Fibroblast of mammary gland (primary cell): Measurements from ENCODE around the gene MPI.

Experiments used
- DNase-seq: peaks from one replicate; pipeline ENCODE4 v3.0.0-alpha.2; 2010; ENCODE audit warnings: low read depth
- H3K4me3 ChIP-seq: 2 replicates; pipeline ENCODE4 v1.5.1; 2011; ENCODE audit warnings: low read depth, mild to moderate bottlenecking, low read length, moderate library complexity; ENCODE audit not compliant: control insufficient read depth
- CTCF ChIP-seq: conservative IDR thresholded peaks from 2 replicates; pipeline ENCODE4 v1.5.1; 2011; ENCODE audit warnings: low read depth, low read length, inconsistent platforms; ENCODE audit not compliant: control insufficient read depth, insufficient read depth

The MPI gene

GRCh38 chr15:74851960-74852359 lies 37.9 kb upstream of the MPI start:
- TF ChIP-seq CTCF, result no peak
- no peak for DNase-seq
- H3K4me3 ChIP-seq, result no peak overlapping the region

GRCh38 chr15:74854453-74855022 lies 35.3 kb upstream of the MPI start:
- no peak for TF ChIP-seq CTCF
- no peak overlapping the region for H3K4me3 ChIP-seq
- DNase-seq, result no peak

- no peak for DNase-seq
- H3K4me3 ChIP-seq, result no peak overlapping the region
- TF ChIP-seq CTCF, result no peak
Measured at GRCh38 chr15:74855857-74856256, 34.0 kb upstream of the MPI start.

GRCh38 chr15:74856537-74856936 lies 33.3 kb upstream of the MPI start:
- no peak for TF ChIP-seq CTCF
- no peak overlapping the region for H3K4me3 ChIP-seq
- no peak for DNase-seq

- no peak overlapping the region for H3K4me3 ChIP-seq
- DNase-seq, result no peak
- TF ChIP-seq CTCF, result no peak
Measured at GRCh38 chr15:74857082-74857655, 32.7 kb upstream of the MPI start.

DNA sequence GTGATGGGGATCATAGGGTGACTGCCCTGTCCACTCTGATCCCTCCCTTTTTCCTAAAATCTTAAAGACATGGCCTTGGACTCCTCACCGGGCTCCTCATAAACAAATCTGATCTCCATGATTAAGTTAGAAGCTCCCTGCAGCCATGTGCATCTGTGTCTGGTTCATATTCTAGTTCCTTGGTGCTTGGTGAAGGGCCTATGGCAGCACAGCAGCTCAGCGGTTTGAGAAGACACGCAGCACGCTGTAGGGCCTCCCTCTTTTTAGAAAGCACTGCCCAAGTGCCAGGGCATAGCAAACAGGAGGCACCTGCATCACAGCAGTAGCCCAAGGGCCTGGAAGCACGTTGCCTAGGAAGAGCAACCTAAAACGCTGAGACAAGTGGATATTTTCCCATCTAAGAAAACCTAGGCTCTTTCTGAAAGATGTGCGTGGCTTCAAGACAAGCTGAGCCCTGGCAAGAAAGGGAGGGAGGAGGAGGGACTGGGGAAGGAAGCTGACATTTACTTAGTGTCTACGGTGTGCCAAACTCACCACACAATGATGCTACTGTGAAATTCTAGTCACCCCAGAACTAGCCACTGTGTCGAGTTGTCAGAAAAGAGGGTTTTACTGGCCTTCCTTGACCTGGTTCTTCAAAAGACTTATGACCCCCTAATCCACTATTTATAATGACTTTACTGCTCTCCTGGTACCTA lies 32.0 kb upstream of the MPI start:
- no peak for DNase-seq
- TF ChIP-seq CTCF, result no peak
- H3K4me3 ChIP-seq, result no peak overlapping the region
